Mesothelial cell of epicardium (in vitro differentiated cells): ENCODE results near the gene OR9I1. TPM values are rescaled to one million over a fixed set of nuclear protein-coding genes. Genes with fewer than 3 reads are reported as not detected.

Experiments used
- DNase-seq, 2 experiments: peaks; one replicate each; pipeline ENCODE4 v3.0.0; 2021; ENCODE audit warnings: low spot score in 2 of 2; ENCODE audit not compliant: unreplicated experiment in 2 of 2
- H3K27ac Mint-ChIP-seq: 2 replicates; pipeline ENCODE4 v1.8.0; 2021; ENCODE audit warnings: mixed read lengths
- H3K27me3 Mint-ChIP-seq: 2 replicates; pipeline ENCODE4 v1.8.0; 2021; ENCODE audit warnings: low read depth, mixed read lengths
- H3K36me3 Mint-ChIP-seq: 2 replicates; pipeline ENCODE4 v1.8.0; 2021; ENCODE audit warnings: mixed read lengths
- H3K4me1 Mint-ChIP-seq: 2 replicates; pipeline ENCODE4 v1.8.0; 2021; ENCODE audit warnings: mixed read lengths
- H3K4me3 Mint-ChIP-seq: 2 replicates; pipeline ENCODE4 v1.8.0; 2021; ENCODE audit warnings: mild to moderate bottlenecking, moderate library complexity, mixed read lengths
- H3K9me3 Mint-ChIP-seq: 2 replicates; pipeline ENCODE4 v1.8.0; 2021; ENCODE audit warnings: mixed read lengths
- CTCF ChIP-seq: fragments of 200-600 bp; sonication (generic); IDR thresholded peaks from one replicate; pipeline ENCODE4 v1.5.0; 2021; ENCODE audit warnings: antibody characterized with exemption; ENCODE audit not compliant: unreplicated experiment
- total RNA-seq: library from RNA; stranded (reverse); gene quantifications from 3 replicates; pipeline ENCODE4 v1.2.1, GENCODE V29; 2021

OR9I1 gene
- total RNA-seq, 1 donor from 2014 or later = not detected

GRCh38 chr11:58121096-58121495 is 4.2 kb downstream of the OR9I1 start:
- no peak for TF ChIP-seq CTCF
- Mint-ChIP-seq H3K4me3 (no peak overlapping the region), H3K9me3 (no peaks in the 10 kb centered on the region), H3K4me1 (no peaks in the 10 kb centered on the region), H3K27me3 (peaks cover 4% of the 10 kb centered on the region), H3K36me3 (no peaks in the 10 kb centered on the region), H3K27ac (no peak overlapping the region)
- DNase-seq = no peak

- no peaks in the 10 kb centered on the region for H3K36me3 Mint-ChIP-seq
- peaks cover 14% of the 10 kb centered on the region for H3K9me3 Mint-ChIP-seq
- no peaks in the 10 kb centered on the region for H3K4me1 Mint-ChIP-seq
- no peak overlapping the region for H3K4me3 Mint-ChIP-seq
- no peaks in the 10 kb centered on the region for H3K27me3 Mint-ChIP-seq
- TF ChIP-seq CTCF = no peak
- no peak for DNase-seq
- no peak overlapping the region for H3K27ac Mint-ChIP-seq
Measured at GRCh38 chr11:58097437-58097836, 27.9 kb downstream of the OR9I1 start.

- Mint-ChIP-seq H3K4me1 (no peaks in the 10 kb centered on the region), H3K27ac (no peak overlapping the region), H3K27me3 (peaks cover 2% of the 10 kb centered on the region), H3K9me3 (peaks cover 8% of the 10 kb centered on the region), H3K4me3 (no peak overlapping the region), H3K36me3 (no peaks in the 10 kb centered on the region)
- DNase-seq = no peak
- TF ChIP-seq CTCF = no peak
Measured at GRCh38 chr11:58086528-58086927, 38.8 kb downstream of the OR9I1 start.

- H3K27ac Mint-ChIP-seq = no peak overlapping the region
Measured at GRCh38 chr11:58075781-58076180, 49.5 kb downstream of the OR9I1 start.

GRCh38 chr11:58070585-58070984 is 54.7 kb downstream of the OR9I1 start:
- Mint-ChIP-seq H3K27ac (no peak overlapping the region), H3K4me1 (no peaks in the 10 kb centered on the region), H3K4me3 (no peak overlapping the region), H3K27me3 (no peaks in the 10 kb centered on the region), H3K9me3 (peaks cover 11% of the 10 kb centered on the region), H3K36me3 (no peaks in the 10 kb centered on the region)
- TF ChIP-seq CTCF = no peak
- DNase-seq = no peak

More at GRCh38 chr11:58075781-58076180, 49.5 kb downstream of the OR9I1 start:
- no peaks in the 10 kb centered on the region for H3K4me1 Mint-ChIP-seq
- no peaks in the 10 kb centered on the region for H3K27me3 Mint-ChIP-seq
- no peak for DNase-seq
- no peaks in the 10 kb centered on the region for H3K36me3 Mint-ChIP-seq
- no peak for TF ChIP-seq CTCF
- H3K9me3 Mint-ChIP-seq = peaks cover 11% of the 10 kb centered on the region
- no peak overlapping the region for H3K4me3 Mint-ChIP-seq

- H3K27ac Mint-ChIP-seq = no peak overlapping the region
- H3K4me3 Mint-ChIP-seq = no peak overlapping the region
- H3K27me3 Mint-ChIP-seq = no peaks in the 10 kb centered on the region
- no peaks in the 10 kb centered on the region for H3K9me3 Mint-ChIP-seq
- no peak for DNase-seq
- H3K36me3 Mint-ChIP-seq = no peaks in the 10 kb centered on the region
- H3K4me1 Mint-ChIP-seq = no peaks in the 10 kb centered on the region
- no peak for TF ChIP-seq CTCF
Measured at GRCh38 chr11:58068655-58069054, 56.7 kb downstream of the OR9I1 start.
